GM18861 (cell line): ENCODE results near the gene FANCI.

Experiments used
- ATAC-seq: cut with Tn5 transposase; IDR thresholded peaks from one replicate; pipeline ENCODE4 v1.9.1; 2021; ENCODE audit not compliant: unreplicated experiment

The FANCI gene

GRCh38 chr15:89359471-89360293 is 115.9 kb downstream of the FANCI start:
- no peak for ATAC-seq

GRCh38 chr15:89360294-89360971 is 116.7 kb downstream of the FANCI start:
- ATAC-seq: no peak

GRCh38 chr15:89361451-89362202 is 117.8 kb downstream of the FANCI start:
- ATAC-seq: no peak

- ATAC-seq: no peak
These were observed 118.7 kb downstream of the FANCI start for GRCh38 chr15:89362203-89363101.

- no peak for ATAC-seq
These were observed 119.4 kb downstream of the FANCI start for GRCh38 chr15:89363133-89363532.

GRCh38 chr15:89363770-89364169 is 120.0 kb downstream of the FANCI start:
- no peak for ATAC-seq

- no peak for ATAC-seq
These were observed 120.6 kb downstream of the FANCI start for GRCh38 chr15:89364341-89364740.

GRCh38 chr15:89364741-89365450 is 121.1 kb downstream of the FANCI start:
- no peak for ATAC-seq

- ATAC-seq: no peak
These were observed 121.8 kb downstream of the FANCI start for GRCh38 chr15:89365462-89366065.
